Measurements from ENCODE around the gene PDZRN4.
A peak's percentile ranks its signal among the peaks of the same experiment; 100 is the strongest.
"Not testable (repeated sequence)": the region's sequence is repeated elsewhere in the genome, so short reads cannot be mapped to it uniquely, and the experiment has no call there.

Gene PDZRN4

DNA sequence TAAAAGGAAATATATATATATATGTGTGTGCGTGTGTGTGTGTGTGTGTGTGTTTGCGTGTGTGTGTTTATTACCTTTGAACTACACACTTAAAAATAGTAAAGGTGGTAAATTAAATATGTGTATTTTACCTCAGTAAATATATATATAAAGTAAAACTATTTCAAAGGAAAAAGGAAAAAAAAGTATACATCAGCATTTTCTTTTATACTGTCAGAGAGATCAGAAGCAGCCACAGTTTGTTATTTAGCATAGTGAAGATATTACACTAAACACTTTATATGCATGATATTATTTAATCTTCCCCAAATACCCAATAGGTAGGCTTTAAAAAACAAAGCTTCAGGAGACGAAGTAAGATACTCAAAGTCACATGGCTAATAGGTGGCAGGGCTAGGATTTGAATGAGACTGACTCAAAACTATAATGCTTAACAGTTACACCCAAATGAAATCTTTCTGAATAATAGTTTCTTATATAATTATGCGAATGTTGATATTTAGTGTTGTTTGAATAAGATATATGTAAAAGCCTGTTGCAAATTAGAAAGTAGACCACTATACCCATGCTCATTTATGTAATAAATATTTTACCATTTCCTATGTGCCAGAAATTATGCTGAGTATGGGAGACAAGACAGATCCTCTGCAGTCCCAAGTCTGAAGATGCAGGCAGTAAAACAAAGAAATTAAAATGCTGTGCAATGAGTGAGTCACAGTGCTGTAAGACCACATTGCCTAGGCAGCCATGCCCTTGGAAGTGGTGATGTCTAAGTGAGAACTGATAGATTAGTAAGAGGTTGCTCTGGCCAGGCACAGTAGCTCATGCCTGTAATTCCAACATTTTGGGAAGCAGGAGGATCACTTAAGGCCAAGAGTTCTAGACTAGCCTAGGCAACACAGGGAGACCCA is 66.1 kb downstream of the PDZRN4 start:
- TF ChIP-seq, protein P1, sequence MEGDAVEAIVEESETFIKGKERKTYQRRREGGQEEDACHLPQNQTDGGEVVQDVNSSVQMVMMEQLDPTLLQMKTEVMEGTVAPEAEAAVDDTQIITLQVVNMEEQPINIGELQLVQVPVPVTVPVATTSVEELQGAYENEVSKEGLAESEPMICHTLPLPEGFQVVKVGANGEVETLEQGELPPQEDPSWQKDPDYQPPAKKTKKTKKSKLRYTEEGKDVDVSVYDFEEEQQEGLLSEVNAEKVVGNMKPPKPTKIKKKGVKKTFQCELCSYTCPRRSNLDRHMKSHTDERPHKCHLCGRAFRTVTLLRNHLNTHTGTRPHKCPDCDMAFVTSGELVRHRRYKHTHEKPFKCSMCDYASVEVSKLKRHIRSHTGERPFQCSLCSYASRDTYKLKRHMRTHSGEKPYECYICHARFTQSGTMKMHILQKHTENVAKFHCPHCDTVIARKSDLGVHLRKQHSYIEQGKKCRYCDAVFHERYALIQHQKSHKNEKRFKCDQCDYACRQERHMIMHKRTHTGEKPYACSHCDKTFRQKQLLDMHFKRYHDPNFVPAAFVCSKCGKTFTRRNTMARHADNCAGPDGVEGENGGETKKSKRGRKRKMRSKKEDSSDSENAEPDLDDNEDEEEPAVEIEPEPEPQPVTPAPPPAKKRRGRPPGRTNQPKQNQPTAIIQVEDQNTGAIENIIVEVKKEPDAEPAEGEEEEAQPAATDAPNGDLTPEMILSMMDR (IDR thresholded peaks at IDR 0.05; ENCODE audit: insufficient read depth, low read depth, low read length, missing control alignments): no peak
- H3K4me3 ChIP-seq (ENCODE audit: low read length): no peak overlapping the region
- DNase-seq (ENCODE audit: low read depth): peak; percentile 65

DNA sequence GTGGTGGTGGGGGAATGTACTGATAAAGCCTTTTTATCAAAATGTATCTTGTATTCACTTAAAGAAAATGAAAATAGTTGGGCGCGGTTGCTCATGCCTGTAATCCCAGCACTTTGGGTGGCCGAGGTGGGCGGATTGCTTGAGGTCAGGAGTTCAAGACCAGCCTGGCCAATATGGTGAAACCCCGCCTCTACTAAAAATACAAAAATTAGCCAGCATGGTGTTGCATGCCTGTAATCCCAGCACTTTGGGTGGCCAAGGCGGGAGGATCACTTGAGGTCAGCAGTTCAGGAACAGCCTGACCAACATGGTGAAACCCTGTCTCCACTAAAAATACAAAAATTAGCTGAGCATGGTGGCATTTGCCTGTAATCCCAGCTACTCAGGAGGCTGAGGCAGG is 75.1 kb downstream of the PDZRN4 start:
- H3K4me3 ChIP-seq (ENCODE audit: low read length); DNase-seq (ENCODE audit: low read depth): not testable (repeated sequence)

DNA sequence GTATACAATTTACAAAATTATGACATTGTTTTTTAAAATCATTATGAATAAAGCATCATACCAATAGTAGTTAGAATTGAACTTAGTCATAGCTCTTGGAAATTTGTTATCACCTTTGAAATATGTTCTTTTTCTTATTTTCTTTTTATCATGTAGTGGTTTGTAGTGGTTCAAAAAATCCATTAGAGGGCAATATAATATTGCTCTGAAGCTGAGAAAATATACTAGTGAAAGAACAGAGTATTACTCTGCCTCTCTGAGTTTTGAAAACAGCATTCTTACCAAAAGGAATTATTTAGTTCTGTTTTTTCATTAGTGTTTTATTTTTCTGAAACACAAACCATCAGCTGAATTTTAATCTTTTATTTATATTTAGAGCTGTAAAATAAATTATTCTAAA is 76.2 kb downstream of the PDZRN4 start:
- TF ChIP-seq, protein P1 (IDR thresholded peaks at IDR 0.05; ENCODE audit: insufficient read depth, low read depth, low read length, missing control alignments): no peak
- no peak overlapping the region for H3K4me3 ChIP-seq (ENCODE audit: low read length)
- DNase-seq (ENCODE audit: low read depth): peak; percentile 10

DNA sequence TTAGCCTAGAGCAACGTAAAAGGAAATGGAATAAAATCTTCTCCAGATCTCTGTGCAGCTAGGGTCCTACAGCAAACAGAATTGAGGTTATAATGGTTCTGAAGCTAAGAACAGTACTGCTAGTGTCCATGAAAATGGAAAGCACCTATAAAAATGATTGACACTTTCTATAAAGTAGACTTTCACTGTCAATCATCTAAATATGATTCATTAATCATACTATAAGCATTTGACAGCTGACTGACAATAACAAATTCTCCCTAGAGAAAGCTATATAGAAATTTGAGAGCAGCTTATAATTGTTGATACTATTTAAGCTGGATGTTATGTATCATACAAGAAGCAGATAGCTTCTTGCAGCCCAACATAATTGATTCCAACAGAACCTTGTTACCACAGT is 80.9 kb downstream of the PDZRN4 start:
- TF ChIP-seq, protein P1 (IDR thresholded peaks at IDR 0.05; ENCODE audit: insufficient read depth, low read depth, low read length, missing control alignments): no peak

DNA sequence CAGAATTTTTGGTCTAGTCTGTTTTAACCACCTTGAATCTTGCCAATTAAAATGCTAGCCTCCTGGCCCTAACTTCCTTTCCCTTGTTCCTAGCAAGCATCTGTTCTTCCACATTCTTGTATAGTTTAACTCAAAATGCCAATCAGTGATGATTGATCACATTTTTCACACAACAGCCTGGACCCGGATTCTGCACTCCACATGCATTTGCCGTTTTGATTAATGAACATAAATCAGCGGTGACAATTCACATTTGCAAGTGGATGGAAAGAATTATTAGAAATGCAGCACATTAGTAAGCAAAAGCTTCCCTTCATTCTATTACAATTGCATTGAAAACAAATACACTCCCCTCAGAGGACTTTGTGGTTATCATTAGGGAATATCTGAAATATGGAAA is 83.4 kb downstream of the PDZRN4 start:
- no peak overlapping the region for H3K4me3 ChIP-seq (ENCODE audit: low read length)
- DNase-seq (ENCODE audit: low read depth): no peak
- TF ChIP-seq, protein P1 (IDR thresholded peaks at IDR 0.05; ENCODE audit: insufficient read depth, low read depth, low read length, missing control alignments): no peak

More for the DNA sequence above, 80.9 kb downstream of the PDZRN4 start:
- H3K4me3 ChIP-seq (ENCODE audit: low read length): no peak overlapping the region
- no peak for DNase-seq (ENCODE audit: low read depth)

DNA sequence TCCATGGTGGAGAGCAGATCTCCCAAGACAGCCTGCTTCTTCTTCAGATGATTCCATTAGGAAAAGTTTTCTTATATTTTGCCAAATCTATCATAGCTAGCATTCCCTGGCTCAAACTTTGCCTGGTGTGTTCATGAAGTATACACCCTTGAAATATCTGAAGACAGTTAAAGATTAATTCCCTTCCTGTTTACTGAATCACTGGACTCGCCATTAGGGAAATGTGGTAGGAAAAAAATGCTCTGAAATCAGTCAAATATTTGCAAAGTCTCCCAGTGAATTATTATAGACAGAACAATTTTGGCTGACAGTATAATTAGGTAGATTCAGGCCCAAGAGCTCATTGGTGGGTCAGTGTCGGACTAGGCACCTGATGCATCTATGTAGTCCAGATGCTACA is 86.5 kb downstream of the PDZRN4 start:
- H3K4me3 ChIP-seq (ENCODE audit: low read length): no peak overlapping the region
- TF ChIP-seq, protein P1 (IDR thresholded peaks at IDR 0.05; ENCODE audit: insufficient read depth, low read depth, low read length, missing control alignments): no peak
- no peak for DNase-seq (ENCODE audit: low read depth)

DNA sequence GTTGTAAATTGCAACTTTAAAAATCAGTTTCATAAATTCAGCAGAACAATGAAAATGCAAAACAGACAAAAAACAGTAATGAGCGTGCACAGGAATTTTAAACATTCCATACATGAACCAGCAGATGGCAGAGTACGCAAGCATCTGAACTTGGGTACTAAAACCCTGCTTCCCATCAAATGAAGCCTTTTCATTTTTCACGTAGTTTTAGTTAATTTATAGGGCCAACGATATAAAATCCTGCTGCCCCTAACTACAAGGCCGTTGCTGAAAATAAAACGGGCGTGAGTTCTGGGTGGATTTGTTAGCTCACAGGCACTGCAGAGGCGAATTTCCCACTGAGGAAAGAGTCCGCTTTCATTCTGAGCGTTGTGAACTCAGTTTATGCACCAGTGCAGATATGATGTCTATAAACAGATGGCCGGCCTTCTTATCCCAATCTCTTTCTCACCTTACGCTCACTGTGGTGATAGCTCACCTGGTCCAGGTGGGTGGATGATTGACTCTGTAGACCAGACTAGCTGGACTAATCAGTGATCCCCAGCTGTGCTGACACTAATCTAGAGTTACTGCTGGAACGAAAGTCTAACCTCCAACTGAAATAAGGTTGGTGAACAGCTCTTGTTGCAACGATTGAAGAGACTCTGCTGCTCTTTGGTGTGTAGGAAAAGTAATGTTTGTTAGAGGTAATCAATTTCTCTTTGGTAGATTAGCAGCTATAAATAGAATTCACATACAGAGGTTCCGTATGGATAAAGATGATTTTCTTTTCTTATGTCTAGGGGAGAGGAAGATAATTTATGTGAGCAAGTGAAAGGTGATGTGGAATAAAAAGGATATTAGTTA is 89.2 kb downstream of the PDZRN4 start:
- H3K4me3 ChIP-seq (ENCODE audit: low read length): no peak overlapping the region
- peak; percentile 59 for DNase-seq (ENCODE audit: low read depth)
- TF ChIP-seq, protein P1 (IDR thresholded peaks at IDR 0.05; ENCODE audit: insufficient read depth, low read depth, low read length, missing control alignments): peak; percentile 74

All from epithelial cell of esophagus (primary cell).